Nephron progenitor cell (in vitro differentiated cells): ENCODE data around the gene PACS2.

Source experiments
- DNase-seq: peaks from one replicate; pipeline ENCODE4 v3.0.0; 2021
- H3K27ac Mint-ChIP-seq: 2 replicates; pipeline ENCODE4 v1.8.0; 2021; ENCODE audit warnings: mild to moderate bottlenecking, moderate library complexity, mixed read lengths
- H3K27me3 Mint-ChIP-seq: 2 replicates; pipeline ENCODE4 v1.8.0; 2021; ENCODE audit warnings: mild to moderate bottlenecking, low read depth, mixed read lengths; ENCODE audit not compliant: poor library complexity
- H3K36me3 Mint-ChIP-seq: 2 replicates; pipeline ENCODE4 v1.8.0; 2021; ENCODE audit warnings: low read depth, mixed read lengths
- H3K4me1 Mint-ChIP-seq: 2 replicates; pipeline ENCODE4 v1.8.0; 2021; ENCODE audit warnings: mixed read lengths
- H3K4me3 Mint-ChIP-seq: 2 replicates; pipeline ENCODE4 v1.8.0; 2021; ENCODE audit warnings: mild to moderate bottlenecking, moderate library complexity, mixed read lengths
- H3K9me3 Mint-ChIP-seq: 2 replicates; pipeline ENCODE4 v1.8.0; 2021; ENCODE audit warnings: mild to moderate bottlenecking, moderate library complexity, mixed read lengths
- CTCF ChIP-seq: fragments of 200-600 bp; sonication (generic); IDR thresholded peaks from 2 replicates; pipeline ENCODE4 v1.5.0; 2021; ENCODE audit warnings: antibody characterized with exemption

PACS2 gene

GRCh38 chr14:105354541-105354940 is 40.0 kb downstream of the PACS2 start:
- no peak for TF ChIP-seq CTCF
- Mint-ChIP-seq H3K27me3 (no peaks in the 10 kb centered on the region), H3K27ac (no peak overlapping the region), H3K4me3 (no peak overlapping the region), H3K36me3 (no peaks in the 10 kb centered on the region), H3K4me1 (peaks cover 9% of the 10 kb centered on the region), H3K9me3 (no peaks in the 10 kb centered on the region)
- DNase-seq = no peak

DNA sequence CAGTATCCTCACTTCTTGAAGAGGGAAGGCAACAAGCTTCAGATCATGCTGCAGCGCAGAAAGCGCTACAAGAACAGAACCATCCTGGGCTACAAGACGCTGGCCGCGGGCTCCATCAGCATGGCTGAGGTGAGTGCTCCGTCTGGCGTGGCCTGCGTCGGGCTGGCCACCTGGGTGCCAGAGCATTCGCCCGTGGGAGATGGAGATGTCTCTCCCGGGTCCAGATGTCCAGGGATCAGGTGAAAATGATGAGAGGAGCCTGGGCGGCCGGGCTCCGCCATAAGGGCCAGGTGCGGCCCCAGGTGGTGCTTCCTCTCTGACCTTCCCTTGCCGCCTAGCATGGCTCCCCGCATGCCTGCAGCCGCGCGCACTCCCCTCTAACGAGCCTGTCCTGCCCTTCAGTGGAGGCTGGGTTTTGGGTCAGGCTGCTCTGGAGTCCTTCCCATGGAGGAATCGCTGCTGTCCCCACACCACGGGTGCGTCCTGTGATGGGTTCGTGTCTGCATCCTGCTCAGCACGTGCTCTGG is 40.6 kb downstream of the PACS2 start:
- Mint-ChIP-seq H3K9me3 (no peaks in the 10 kb centered on the region), H3K4me3 (no peak overlapping the region), H3K27me3 (no peaks in the 10 kb centered on the region), H3K36me3 (no peaks in the 10 kb centered on the region), H3K27ac (no peak overlapping the region), H3K4me1 (peaks cover 9% of the 10 kb centered on the region)
- DNase-seq = no peak
- no peak for TF ChIP-seq CTCF

DNA sequence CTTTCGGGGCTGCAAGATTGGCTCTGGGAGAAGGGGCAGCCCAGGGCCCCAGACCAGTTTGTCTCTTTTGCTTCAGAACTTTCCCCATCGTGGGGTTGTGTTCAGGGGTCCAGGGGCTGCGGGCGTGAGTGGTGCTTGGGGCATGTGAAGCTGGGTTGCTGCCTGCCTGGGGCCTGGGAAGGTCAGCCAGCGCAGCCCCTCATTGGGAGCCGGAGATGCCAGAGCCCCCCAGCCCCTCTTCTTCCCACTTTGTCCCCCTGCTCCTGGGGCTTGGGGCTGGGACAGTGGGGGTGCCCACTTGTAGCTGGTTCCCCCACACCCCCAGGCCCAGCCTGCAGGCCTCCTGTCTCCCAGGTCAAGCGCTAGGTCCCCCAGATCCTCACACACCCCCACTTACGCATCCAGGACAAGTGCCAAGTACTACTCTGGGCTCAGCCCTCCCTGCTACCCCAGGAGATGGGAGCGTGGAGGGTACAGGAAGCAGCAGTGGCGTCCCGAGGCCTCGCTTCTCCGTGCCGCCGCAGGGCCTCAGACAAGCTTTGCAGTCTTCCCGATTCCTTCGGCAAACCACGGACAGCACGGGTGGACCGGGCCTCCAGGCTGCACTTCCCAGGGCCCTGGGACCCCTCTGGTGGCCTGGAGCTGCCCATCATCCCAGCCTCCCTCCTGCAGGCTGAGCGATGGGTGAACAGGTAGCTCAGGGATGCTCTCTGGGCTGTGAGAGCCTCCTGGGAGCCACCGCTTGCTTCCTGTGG is 41.5 kb downstream of the PACS2 start:
- no peak overlapping the region for H3K27ac Mint-ChIP-seq
- no peak overlapping the region for H3K4me3 Mint-ChIP-seq
- H3K27me3 Mint-ChIP-seq = peaks cover 3% of the 10 kb centered on the region
- H3K36me3 Mint-ChIP-seq = peaks cover 6% of the 10 kb centered on the region
- DNase-seq = no peak
- peaks cover 9% of the 10 kb centered on the region for H3K4me1 Mint-ChIP-seq
- TF ChIP-seq CTCF = no peak
- no peaks in the 10 kb centered on the region for H3K9me3 Mint-ChIP-seq

- Mint-ChIP-seq H3K36me3 (peaks cover 14% of the 10 kb centered on the region), H3K9me3 (peaks cover 6% of the 10 kb centered on the region), H3K27me3 (peaks cover 4% of the 10 kb centered on the region), H3K27ac (no peak overlapping the region), H3K4me3 (no peak overlapping the region), H3K4me1 (peaks cover 8% of the 10 kb centered on the region)
- no peak for DNase-seq
- no peak for TF ChIP-seq CTCF
Measured at GRCh38 chr14:105356927-105357326, 42.4 kb downstream of the PACS2 start.

DNA sequence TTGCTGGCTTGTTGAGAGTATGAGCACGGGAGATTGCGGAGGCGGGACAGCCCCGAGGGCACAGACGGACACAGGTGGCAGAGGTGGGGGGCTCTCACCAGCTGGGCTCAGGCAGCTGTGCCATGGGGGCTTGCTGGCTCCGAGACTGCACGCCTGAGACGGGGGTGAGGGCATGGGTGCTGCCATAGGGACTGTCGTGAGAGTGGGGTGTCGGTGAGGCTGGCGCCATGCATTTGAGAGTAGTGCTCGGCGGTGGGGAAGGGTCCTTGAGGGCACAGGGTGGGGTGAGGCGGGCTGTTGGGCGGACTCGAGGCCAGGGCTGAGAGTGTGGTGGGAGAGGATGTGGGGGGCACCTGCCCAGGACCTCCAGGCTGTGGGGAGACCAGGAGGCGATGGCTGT is 43.1 kb downstream of the PACS2 start:
- Mint-ChIP-seq H3K9me3 (peaks cover 6% of the 10 kb centered on the region), H3K4me3 (no peak overlapping the region), H3K27me3 (peaks cover 4% of the 10 kb centered on the region), H3K4me1 (peaks cover 5% of the 10 kb centered on the region), H3K36me3 (peaks cover 15% of the 10 kb centered on the region), H3K27ac (no peak overlapping the region)
- no peak for TF ChIP-seq CTCF
- DNase-seq = no peak
